Measurements from ENCODE around the gene DNAJC6. TPM values are rescaled to one million over a fixed set of nuclear protein-coding genes. Genes with fewer than 3 reads are reported as not detected.

The DNAJC6 gene
- total and polyA plus RNA-seq, 2 of the 13 experiments (the other 11 are each of a cell fraction or from before 2014, with no cell fraction given) = 1.0 to 1.6 TPM

DNA sequence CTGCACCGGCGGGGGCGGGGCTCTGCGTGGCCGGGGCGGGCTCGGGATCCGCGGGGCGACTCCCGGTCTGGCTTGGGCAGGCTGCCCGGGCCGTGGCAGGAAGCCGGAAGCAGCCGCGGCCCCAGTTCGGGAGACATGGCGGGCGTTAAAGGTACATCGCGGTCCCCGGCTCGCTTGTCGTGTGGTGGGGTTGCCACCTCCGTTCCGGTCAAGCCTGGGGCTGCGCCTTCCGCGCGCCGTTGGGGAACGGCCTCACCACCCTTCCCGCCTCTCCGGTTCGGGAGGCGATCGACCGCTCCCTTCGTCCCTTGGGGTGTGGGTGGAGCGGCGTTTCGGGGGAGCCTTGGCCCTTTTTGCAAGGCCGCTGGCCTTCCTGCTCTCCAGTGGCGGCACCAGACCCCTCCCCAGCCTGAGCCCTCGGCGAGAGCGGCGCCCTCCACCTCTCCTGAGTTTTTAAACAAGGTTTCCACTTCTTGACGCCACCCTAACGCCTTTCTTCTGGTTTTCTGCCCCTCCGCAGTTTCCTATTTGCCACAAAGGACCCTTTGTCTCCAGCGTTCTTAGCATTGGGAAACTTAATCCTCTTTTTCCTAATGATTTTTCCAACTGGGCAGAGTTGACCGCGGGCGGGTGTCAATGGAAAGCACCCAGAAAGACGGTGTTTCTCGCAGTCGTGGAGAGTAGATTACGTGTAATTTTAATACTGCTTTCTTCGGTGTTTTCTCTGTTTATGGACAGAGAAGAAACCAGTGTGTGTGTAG, 111.4 kb downstream of the DNAJC6 start, which contains the start of the genes LEPR and LEPROT (continued):
- TF ChIP-seq ZNF446 (CRISPR knock-in tag; IDR thresholded peaks at IDR 0.05) = peak; percentile 41; the same call in 1 of the 2 replicates
- no peak for TF ChIP-seq ZEB1 (IDR thresholded peaks at IDR 0.05; ENCODE audit: insufficient replicate concordance, low read depth)
- peak; percentile 95 for TF ChIP-seq KDM2A (CRISPR knock-in tag; IDR thresholded peaks at IDR 0.05; ENCODE audit: borderline replicate concordance, low read depth)
- no peak for TF ChIP-seq ZNF430 (CRISPR knock-in tag; IDR thresholded peaks at IDR 0.05)
- TF ChIP-seq, protein P1, sequence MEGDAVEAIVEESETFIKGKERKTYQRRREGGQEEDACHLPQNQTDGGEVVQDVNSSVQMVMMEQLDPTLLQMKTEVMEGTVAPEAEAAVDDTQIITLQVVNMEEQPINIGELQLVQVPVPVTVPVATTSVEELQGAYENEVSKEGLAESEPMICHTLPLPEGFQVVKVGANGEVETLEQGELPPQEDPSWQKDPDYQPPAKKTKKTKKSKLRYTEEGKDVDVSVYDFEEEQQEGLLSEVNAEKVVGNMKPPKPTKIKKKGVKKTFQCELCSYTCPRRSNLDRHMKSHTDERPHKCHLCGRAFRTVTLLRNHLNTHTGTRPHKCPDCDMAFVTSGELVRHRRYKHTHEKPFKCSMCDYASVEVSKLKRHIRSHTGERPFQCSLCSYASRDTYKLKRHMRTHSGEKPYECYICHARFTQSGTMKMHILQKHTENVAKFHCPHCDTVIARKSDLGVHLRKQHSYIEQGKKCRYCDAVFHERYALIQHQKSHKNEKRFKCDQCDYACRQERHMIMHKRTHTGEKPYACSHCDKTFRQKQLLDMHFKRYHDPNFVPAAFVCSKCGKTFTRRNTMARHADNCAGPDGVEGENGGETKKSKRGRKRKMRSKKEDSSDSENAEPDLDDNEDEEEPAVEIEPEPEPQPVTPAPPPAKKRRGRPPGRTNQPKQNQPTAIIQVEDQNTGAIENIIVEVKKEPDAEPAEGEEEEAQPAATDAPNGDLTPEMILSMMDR (CRISPR knock-in tag; IDR thresholded peaks at IDR 0.05) = no peak
- TF ChIP-seq ZNF75D (CRISPR knock-in tag; IDR thresholded peaks at IDR 0.05; ENCODE audit: borderline replicate concordance) = no peak
- 0 out of 2 replicates have a peak, but pooled peaks have one; percentile 41 for TF ChIP-seq SP2 (CRISPR knock-in tag; IDR thresholded peaks at IDR 0.05)
- TF ChIP-seq, protein P2, sequence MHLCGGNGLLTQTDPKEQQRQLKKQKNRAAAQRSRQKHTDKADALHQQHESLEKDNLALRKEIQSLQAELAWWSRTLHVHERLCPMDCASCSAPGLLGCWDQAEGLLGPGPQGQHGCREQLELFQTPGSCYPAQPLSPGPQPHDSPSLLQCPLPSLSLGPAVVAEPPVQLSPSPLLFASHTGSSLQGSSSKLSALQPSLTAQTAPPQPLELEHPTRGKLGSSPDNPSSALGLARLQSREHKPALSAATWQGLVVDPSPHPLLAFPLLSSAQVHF (CRISPR knock-in tag; IDR thresholded peaks at IDR 0.05) = no peak
- TF ChIP-seq, protein P3, sequence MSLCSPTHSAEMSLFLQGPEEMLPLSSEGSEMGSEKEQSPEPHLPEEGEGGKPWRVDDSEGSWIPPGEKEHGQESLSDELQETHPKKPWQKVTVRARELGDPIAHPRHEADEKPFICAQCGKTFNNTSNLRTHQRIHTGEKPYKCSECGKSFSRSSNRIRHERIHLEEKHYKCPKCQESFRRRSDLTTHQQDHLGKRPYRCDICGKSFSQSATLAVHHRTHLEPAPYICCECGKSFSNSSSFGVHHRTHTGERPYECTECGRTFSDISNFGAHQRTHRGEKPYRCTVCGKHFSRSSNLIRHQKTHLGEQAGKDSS (CRISPR knock-in tag; IDR thresholded peaks at IDR 0.05; ENCODE audit: borderline replicate concordance, low read depth) = peak; percentile 44; the same call in 1 of the 2 replicates
- TF ChIP-seq, protein P4, sequence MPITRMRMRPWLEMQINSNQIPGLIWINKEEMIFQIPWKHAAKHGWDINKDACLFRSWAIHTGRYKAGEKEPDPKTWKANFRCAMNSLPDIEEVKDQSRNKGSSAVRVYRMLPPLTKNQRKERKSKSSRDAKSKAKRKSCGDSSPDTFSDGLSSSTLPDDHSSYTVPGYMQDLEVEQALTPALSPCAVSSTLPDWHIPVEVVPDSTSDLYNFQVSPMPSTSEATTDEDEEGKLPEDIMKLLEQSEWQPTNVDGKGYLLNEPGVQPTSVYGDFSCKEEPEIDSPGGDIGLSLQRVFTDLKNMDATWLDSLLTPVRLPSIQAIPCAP (CRISPR knock-in tag; IDR thresholded peaks at IDR 0.05; ENCODE audit: low read depth) = no peak
- TF ChIP-seq SUZ12 (IDR thresholded peaks at IDR 0.05; ENCODE audit: low read depth, low read length) = no peak
- TF ChIP-seq ZNF468 (CRISPR knock-in tag; IDR thresholded peaks at IDR 0.05) = no peak
- peak; percentile 53; the same call in 1 of the 2 replicates for TF ChIP-seq MED1 (CRISPR knock-in tag; IDR thresholded peaks at IDR 0.05)
- TF ChIP-seq, protein P5, sequence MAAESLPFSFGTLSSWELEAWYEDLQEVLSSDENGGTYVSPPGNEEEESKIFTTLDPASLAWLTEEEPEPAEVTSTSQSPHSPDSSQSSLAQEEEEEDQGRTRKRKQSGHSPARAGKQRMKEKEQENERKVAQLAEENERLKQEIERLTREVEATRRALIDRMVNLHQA (CRISPR knock-in tag; IDR thresholded peaks at IDR 0.05) = no peak
- TF ChIP-seq MIXL1 (CRISPR knock-in tag; IDR thresholded peaks at IDR 0.05) = no peak
- TF ChIP-seq RBM39 (IDR thresholded peaks at IDR 0.05; ENCODE audit: low read depth, low read length, poor library complexity, severe bottlenecking) = no peak
- no peak for TF ChIP-seq ZNF382 (CRISPR knock-in tag; IDR thresholded peaks at IDR 0.05; ENCODE audit: borderline replicate concordance)
- no peak for TF ChIP-seq CEBPB (IDR thresholded peaks at IDR 0.05; ENCODE audit: borderline replicate concordance, low read depth, low read length)
- TF ChIP-seq, protein P6, sequence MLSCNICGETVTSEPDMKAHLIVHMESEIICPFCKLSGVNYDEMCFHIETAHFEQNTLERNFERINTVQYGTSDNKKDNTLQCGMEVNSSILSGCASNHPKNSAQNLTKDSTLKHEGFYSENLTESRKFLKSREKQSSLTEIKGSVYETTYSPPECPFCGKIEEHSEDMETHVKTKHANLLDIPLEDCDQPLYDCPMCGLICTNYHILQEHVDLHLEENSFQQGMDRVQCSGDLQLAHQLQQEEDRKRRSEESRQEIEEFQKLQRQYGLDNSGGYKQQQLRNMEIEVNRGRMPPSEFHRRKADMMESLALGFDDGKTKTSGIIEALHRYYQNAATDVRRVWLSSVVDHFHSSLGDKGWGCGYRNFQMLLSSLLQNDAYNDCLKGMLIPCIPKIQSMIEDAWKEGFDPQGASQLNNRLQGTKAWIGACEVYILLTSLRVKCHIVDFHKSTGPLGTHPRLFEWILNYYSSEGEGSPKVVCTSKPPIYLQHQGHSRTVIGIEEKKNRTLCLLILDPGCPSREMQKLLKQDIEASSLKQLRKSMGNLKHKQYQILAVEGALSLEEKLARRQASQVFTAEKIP (CRISPR knock-in tag; IDR thresholded peaks at IDR 0.05; ENCODE audit: borderline replicate concordance) = no peak
